ENCODE results near the gene GGTA1.

GRCh38 chr9:121510766-121511550 is 11.3 kb upstream of the GGTA1 start:
- TF ChIP-seq POLR2A (IDR thresholded peaks at IDR 0.05) (no peak), CTCF (IDR thresholded peaks at IDR 0.05) (no peak), EP300 (IDR thresholded peaks at IDR 0.05; ENCODE audit: low read depth) (no peak)

Measured in transverse colon (tissue), 3 donors.